Stimulated activated CD4-positive, alpha-beta T cell treated with anti-CD3 and anti-CD28 coated beads, TNF-alpha, amount 100 ng/mL, for 4 hours (primary cell): ENCODE results near the gene CHRNB1.

Source experiments
- DNase-seq, 3 experiments: peaks; one replicate each; pipeline ENCODE4 v3.0.0-alpha.2; 2020; ENCODE audit warnings: low read depth in 3 of 3

Gene CHRNB1

DNA sequence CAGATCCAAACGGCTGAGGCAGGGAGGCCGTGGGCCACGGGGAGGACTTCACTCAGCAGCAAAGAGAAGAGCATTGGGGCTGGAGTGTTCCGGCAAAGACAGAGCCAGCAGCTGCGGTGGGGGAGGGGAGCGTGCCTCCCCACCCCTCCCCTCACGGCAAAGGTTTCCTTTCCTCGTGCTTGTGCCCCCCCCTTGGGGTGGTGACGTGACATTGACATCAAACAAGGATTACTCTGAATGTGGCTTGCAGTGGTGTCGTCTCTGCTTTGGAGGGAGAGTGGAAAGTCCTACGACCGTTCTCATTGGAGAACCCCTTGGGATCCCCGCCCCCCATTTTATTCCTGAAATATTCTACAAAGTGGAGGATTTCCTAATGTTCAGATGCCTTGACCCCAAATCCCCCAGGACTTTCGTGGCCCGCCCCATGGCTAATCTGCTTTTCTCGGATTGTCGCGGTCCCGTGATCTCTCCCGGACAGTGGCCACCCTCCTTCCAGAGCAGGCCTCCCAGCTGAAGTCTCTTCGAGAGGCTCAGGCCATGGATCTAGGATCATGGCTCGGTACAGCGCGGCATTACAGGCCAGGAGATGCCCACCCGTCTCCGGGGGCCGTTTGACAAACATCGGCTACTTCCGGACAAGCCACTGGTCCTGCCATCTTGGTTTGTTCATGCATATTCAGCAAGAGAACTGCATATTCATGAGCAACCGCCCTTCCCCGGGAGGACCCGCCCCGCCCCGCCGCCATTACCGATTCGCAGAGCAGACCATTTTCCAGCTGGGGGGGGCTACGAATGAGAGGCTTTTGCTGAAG is 38.6 kb downstream of the CHRNB1 start:
- DNase-seq, result peak; percentile 85 to 96 (median 88)

DNA sequence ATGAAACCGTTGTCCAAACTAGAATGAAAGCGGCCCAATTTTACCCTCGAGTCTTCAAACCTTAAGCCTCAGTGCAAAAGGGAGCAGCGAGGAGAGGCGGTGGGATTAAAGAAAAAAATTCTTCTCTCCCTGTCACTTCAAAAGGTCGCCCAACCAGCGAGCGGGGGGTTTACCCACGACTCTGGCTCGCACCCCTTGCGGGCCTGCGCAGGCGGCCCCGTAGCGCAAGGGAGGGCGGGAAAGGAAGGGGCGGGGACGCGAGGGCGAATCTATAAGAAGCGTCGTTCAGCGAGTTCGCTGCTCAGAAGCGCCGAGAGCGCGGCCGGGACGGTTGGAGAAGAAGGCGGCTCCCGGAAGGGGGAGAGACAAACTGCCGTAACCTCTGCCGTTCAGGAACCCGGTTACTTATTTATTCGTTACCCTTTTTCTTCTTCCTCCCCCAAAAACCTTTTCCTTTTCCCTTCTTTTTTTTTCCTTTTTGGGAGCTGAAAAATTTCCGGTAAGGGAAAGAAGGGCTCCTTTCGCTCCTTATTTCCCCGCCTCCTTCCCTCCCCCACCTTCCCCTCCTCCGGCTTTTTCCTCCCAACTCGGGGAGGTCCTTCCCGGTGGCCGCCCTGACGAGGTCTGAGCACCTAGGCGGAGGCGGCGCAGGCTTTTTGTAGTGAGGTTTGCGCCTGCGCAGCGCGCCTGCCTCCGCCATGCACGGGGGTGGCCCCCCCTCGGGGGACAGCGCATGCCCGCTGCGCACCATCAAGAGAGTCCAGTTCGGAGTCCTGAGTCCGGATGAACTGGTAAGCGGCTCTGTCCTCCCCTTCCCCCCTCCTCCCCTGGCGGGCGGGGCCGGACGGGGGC is 39.4 kb downstream of the CHRNB1 start, which contains the start of gene POLR2A:
Gene POLR2A (plus strand): TSS at position 300 of the 852 bp plus-strand sequence.
- DNase-seq, result peak; percentile 96 to 98 (median 97)

DNA sequence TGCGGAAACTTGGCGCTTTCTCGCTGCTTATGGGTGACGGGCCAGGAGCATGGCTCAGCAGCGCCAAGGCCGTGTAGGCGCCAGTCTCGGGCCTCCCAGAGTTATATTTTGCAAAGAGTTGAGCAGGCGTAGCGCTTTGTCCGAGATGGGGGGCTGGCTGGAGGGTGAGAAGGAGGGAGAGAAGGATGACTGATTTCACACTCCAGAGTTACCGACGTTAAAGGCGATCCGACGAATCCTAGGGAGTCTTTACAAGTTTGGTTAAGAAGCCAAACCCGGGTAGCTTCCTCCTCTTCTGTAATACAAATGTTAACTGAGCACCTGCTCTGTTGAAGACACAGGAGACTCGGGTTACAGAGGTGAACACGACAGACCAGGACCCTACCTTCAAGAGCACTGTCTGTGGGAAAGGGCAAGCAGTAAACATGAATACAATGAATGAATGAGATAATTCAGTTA is 40.1 kb downstream of the CHRNB1 start:
- DNase-seq, result no peak

- DNase-seq, result no peak
Observed at GRCh38 chr17:7486181-7486580, 41.3 kb downstream of the CHRNB1 start.

DNA sequence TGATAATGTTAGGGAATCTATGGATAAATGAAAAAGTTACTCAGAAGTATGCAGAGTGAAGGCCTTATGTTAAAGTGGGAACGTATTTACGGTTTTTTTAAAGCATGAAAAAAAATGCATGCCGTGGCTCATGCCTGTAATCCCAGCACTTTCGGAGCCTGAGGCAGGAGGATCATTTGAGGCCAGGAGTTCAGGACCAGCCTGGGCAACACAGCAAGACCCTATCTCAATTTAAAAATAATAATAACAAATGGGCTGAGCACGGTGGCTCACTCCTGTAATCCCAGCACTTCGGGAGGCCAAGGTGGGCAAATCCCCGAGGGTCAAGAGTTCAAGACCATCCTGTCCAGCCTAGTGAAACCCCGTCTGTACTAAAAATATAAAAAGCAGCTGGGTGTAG is 45.3 kb downstream of the CHRNB1 start:
- DNase-seq, result no peak

GRCh38 chr17:7491583-7491982 is 46.7 kb downstream of the CHRNB1 start:
- no peak for DNase-seq

GRCh38 chr17:7493941-7494340 is 49.1 kb downstream of the CHRNB1 start:
- DNase-seq, result no peak

DNA sequence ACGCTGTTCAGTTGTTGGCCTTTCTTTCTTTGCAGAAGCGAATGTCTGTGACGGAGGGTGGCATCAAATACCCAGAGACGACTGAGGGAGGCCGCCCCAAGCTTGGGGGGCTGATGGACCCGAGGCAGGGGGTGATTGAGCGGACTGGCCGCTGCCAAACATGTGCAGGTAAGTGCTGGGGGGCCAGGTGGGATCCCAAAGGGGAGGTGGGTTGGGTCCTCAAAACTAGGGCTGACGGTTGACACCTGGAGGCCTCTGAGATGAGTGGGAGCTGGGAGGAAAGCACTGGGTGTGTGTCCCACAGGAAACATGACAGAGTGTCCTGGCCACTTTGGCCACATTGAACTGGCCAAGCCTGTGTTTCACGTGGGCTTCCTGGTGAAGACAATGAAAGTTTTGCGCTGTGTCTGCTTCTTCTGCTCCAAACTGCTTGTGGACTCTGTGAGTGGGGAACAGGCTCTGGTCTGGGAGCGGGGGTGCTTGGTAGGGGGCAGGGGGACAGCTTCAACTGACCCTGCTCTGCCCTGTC is 51.1 kb downstream of the CHRNB1 start:
- no peak for DNase-seq

GRCh38 chr17:7496470-7497183 is 51.8 kb downstream of the CHRNB1 start:
- no peak for DNase-seq

- no peak for DNase-seq
Observed at GRCh38 chr17:7497228-7497627, 52.4 kb downstream of the CHRNB1 start.

- no peak for DNase-seq
Observed at GRCh38 chr17:7497636-7498035, 52.8 kb downstream of the CHRNB1 start.

- no peak for DNase-seq
Observed at GRCh38 chr17:7499161-7499560, 54.3 kb downstream of the CHRNB1 start.

GRCh38 chr17:7501729-7502128 is 56.9 kb downstream of the CHRNB1 start:
- DNase-seq, result no peak

DNA sequence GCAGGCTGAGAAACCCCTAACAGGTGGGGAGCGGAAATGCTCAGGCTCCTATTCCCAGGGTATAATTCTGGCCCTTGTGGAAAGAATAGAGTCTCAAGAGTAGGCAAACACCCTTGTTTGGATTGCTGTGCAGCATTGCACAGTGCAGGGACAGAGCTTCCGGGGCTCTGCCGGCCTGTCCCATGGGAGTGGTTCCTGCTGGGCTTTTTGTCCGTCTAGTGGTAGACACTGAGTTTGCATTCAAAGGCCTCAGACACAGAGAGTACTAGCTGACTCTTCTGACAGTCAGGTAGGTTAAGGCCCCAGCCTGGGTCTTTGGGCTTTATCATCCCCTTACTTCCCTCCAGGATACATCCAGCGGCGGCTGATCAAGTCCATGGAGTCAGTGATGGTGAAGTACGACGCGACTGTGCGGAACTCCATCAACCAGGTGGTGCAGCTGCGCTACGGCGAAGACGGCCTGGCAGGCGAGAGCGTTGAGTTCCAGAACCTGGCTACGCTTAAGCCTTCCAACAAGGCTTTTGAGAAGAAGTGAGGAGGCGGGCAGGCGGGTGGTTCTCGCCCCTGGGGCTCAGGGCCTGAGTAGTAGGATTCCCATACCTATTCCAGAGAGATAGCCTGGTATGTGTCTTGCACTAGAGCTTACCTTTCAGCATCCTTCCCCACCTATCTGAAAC is 57.4 kb downstream of the CHRNB1 start:
- no peak for DNase-seq

DNA sequence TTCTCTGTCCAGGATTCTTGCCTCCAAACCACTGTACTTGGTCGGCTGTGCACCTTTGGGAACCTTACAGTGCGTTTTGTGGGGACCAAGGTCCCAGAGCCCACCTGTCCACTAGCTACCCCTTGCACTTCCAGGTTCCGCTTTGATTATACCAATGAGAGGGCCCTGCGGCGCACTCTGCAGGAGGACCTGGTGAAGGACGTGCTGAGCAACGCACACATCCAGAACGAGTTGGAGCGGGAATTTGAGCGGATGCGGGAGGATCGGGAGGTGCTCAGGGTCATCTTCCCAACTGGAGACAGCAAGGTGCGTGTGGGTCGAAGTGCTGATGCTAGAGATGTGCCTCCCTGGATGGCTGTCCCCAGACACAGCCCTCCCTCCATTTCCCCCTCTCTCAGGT is 58.1 kb downstream of the CHRNB1 start:
- no peak for DNase-seq

- no peak for DNase-seq
Observed at GRCh38 chr17:7503521-7503920, 58.7 kb downstream of the CHRNB1 start.
